GM12878 (cell line): ENCODE results near the gene RALGPS2. TPM values are rescaled to one million over a fixed set of nuclear protein-coding genes. Genes with fewer than 3 reads are reported as not detected.

ENCODE experiments used
- ATAC-seq: fragments of 200-7000 bp; cut with Tn5 transposase; 3 replicates; pipeline ENCODE4 v1.9.1; 2020; ENCODE audit warnings: mild to moderate bottlenecking, moderate library complexity
- BruUV-seq: library from RNA; stranded (reverse); fragments of 400-500 nt; replicated peaks from 2 replicates; lab custom pipeline; 2021; lab: Mats Ljungman, UMichigan
- CTCF ChIA-PET: fragments of 300-600 bp; sonication (Branson Sonifier 250); formaldehyde crosslinking; extraction: SDS; loops from one replicate; lab custom pipeline; 2021; ENCODE audit warnings: inconsistent platforms; lab: Yijun Ruan, JAX
- POLR2A ChIA-PET: fragments of 350-600 bp; formaldehyde crosslinking; extraction: SDS; loops from one replicate; lab custom pipeline; 2021; ENCODE audit warnings: inconsistent platforms; lab: Charles Lee
- RAD21 ChIA-PET: fragments of 300-600 bp; sonication (Branson Sonifier 250); formaldehyde crosslinking; loops from one replicate; lab custom pipeline; 2023; ENCODE audit warnings: antibody characterized with exemption; ENCODE audit not compliant: unreplicated experiment; lab: Charles Lee
- SMC1A ChIA-PET: fragments of 300-600 bp; sonication (Branson Sonifier 250); formaldehyde crosslinking; loops from one replicate; lab custom pipeline; 2023; ENCODE audit not compliant: unreplicated experiment, uncharacterized antibody; lab: Charles Lee
- DNase-seq: peaks from one replicate; pipeline ENCODE4 v3.0.0-alpha.2; 2011; ENCODE audit warnings: low read depth, low spot score
- FAIRE-seq: peaks from 3 replicates; lab custom pipeline; 2011; peaks lifted over from hg19 to GRCh38; lab: Jason Lieb, UNC
- H2AFZ ChIP-seq: 2 replicates; pipeline ENCODE4 v1.6.0; 2011; ENCODE audit warnings: low read depth, low read length, control low read depth; ENCODE audit not compliant: control insufficient read depth
- H3K27ac ChIP-seq: 2 replicates; pipeline ENCODE4 v1.5.1; 2011; ENCODE audit warnings: control low read depth; ENCODE audit not compliant: control insufficient read depth, insufficient read depth
- H3K27me3 ChIP-seq, 2 experiments: replicated peaks in 1 of 2; 2 replicates each; pipeline versions ENCODE4 v1.6.0 to v1.6.1; 2011; ENCODE audit warnings: low read length in 1 of 2; ENCODE audit not compliant: control insufficient read depth in 2 of 2, insufficient read depth in 2 of 2
- H3K36me3 ChIP-seq, 2 experiments: 2 replicates each; pipeline ENCODE4 v1.5.1; 2011; ENCODE audit warnings: low read length in 1 of 2; ENCODE audit not compliant: control insufficient read depth in 2 of 2, insufficient read depth in 2 of 2
- H3K4me1 ChIP-seq: 2 replicates; pipeline ENCODE4 v1.6.1; 2011; ENCODE audit warnings: mild to moderate bottlenecking, low read length, moderate library complexity, mixed read lengths; ENCODE audit not compliant: control insufficient read depth, insufficient read depth
- H3K4me2 ChIP-seq: 2 replicates; pipeline ENCODE4 v1.6.0; 2011; ENCODE audit warnings: control low read depth; ENCODE audit not compliant: control insufficient read depth, insufficient read depth
- H3K4me3 ChIP-seq: fragments of 200-600 bp; sonication (generic); 2 replicates; pipeline ENCODE4 v1.5.1; 2016
- H3K79me2 ChIP-seq: 2 replicates; pipeline ENCODE4 v1.6.0; 2011; ENCODE audit warnings: low read length; ENCODE audit not compliant: control insufficient read depth, insufficient read depth
- H3K9ac ChIP-seq: 2 replicates; pipeline ENCODE4 v1.8.0; 2011; ENCODE audit warnings: low read length, control low read depth, mixed read lengths; ENCODE audit not compliant: control insufficient read depth, insufficient read depth
- H3K9me3 ChIP-seq: replicated peaks from 3 replicates; pipeline ENCODE4 v1.5.1; 2011; ENCODE audit warnings: mild to moderate bottlenecking, low read length; ENCODE audit not compliant: control insufficient read depth, insufficient read depth
- H4K20me1 ChIP-seq: 2 replicates; pipeline ENCODE4 v1.6.0; 2011; ENCODE audit not compliant: control insufficient read depth, insufficient read depth
- ATF7 ChIP-seq: fragments of 450-650 bp; IDR thresholded peaks from 2 replicates; pipeline ENCODE4 v1.6.1; 2016; ENCODE audit warnings: low read depth, mild to moderate bottlenecking
- PBX3 ChIP-seq: IDR thresholded peaks from 2 replicates; pipeline ENCODE4 v1.6.1; 2011; ENCODE audit warnings: mild to moderate bottlenecking, low read depth, low read length, moderate library complexity; ENCODE audit not compliant: insufficient replicate concordance
- SIX5 ChIP-seq: IDR thresholded peaks from 2 replicates; pipeline ENCODE4 v1.6.1; 2011; ENCODE audit warnings: mild to moderate bottlenecking, low read depth, low read length, moderate library complexity; ENCODE audit not compliant: severe bottlenecking
- YY1 ChIP-seq: IDR thresholded peaks from 2 replicates; pipeline ENCODE4 v1.6.1; 2011; ENCODE audit warnings: low read depth, mild to moderate bottlenecking, low read length
- ZNF207 ChIP-seq: fragments of 450-650 bp; IDR thresholded peaks from 2 replicates; pipeline ENCODE4 v1.6.1; 2014; ENCODE audit warnings: antibody characterized with exemption, mild to moderate bottlenecking, borderline replicate concordance
- WGBS: methylation state at CpG from one replicate; pipeline ENCODE4 v1.1.6; 2016; ENCODE audit warnings: low lambda C conversion rate; ENCODE audit not compliant: insufficient replicate concordance, insufficient coverage; ENCODE audit errors: missing lambda C conversion rate; 5-methylcytosine and 5-hydroxymethylcytosine counted together
- in situ Hi-C: fragments of 300-500 bp; cut with MboI; formaldehyde crosslinking; loops from 9 replicates; pipeline ENCODE4 v1.14.3; 2018; ENCODE audit warnings: mixed read lengths
- intact Hi-C: fragments of 100-400 bp; cut with micrococcal nuclease; formaldehyde crosslinking; loops from one replicate; pipeline ENCODE4 v1.14.2; 2022; ENCODE audit not compliant: unreplicated experiment
- polyA plus RNA-seq, 11 experiments: library from polyadenylated mRNA; depleted of rRNA in 4 of 11; unstranded in 6 of 11; stranded (reverse) in 5 of 11; fragments of >200 nt; fragmentation: Nextera tagmentation in 4 of 11; fragmentation: Illumina TruSeq in 1 of 11; extraction: Ambion mirVana in 4 of 11; extraction: Trizol in 1 of 11; gene quantifications; 1 replicate in 1 of 11; 2 replicates in 10 of 11; pipeline versions ENCODE4 v1.2.1 to v1.2.3, GENCODE V29; 2011 to 2016; ENCODE audit warnings: inconsistent platforms in 2 of 11, missing spikeins in 2 of 11, low read depth in 1 of 11
- total RNA-seq, 4 experiments: library from RNA; depleted of rRNA in 3 of 4; stranded (reverse); fragments of >200 nt in 3 of 4; fragmentation: Illumina TruSeq in 1 of 4; extraction: Trizol in 1 of 4; gene quantifications; 2 replicates each; pipeline versions ENCODE4 v1.2.1 to v1.2.3, GENCODE V29; 2013 to 2021

RALGPS2 gene
- total and polyA plus RNA-seq, 10 of the 15 experiments (the other 5 are each of a cell fraction or from before 2014, with no cell fraction given), result 0.08 to 3.7 (median 0.50) TPM

- Histone ChIP-seq H2AFZ (no peak overlapping the region), H3K79me2 (no peaks in the 10 kb centered on the region), H3K9ac (no peak overlapping the region), H3K4me2 (peak overlapping the region; percentile 38; the same call in 1 of the 2 replicates), H3K4me1 (no peaks in the 10 kb centered on the region), H4K20me1 (no peaks in the 10 kb centered on the region), H3K9me3 (no peaks in the 10 kb centered on the region; the same call in 2 of the 3 replicates), H3K4me3 (0 out of 2 replicates have a peak overlapping the region, but pooled peaks have one; percentile 22), H3K27me3 (peaks cover 0 to 4% of the 10 kb centered on the region in 2 experiments; a peak in 2 of 4 replicates), H3K27ac (no peak overlapping the region), H3K36me3 (no peaks in the 10 kb centered on the region)
- FAIRE-seq (peak; percentile 59), DNase-seq (no peak), ATAC-seq (no peak)
- TF ChIP-seq PBX3, result no peak
- peak; percentile 68; the same call in 1 of the 2 replicates for TF ChIP-seq ATF7
- no peak for TF ChIP-seq YY1
- no peak for TF ChIP-seq SIX5
- no peak for TF ChIP-seq ZNF207
- ChIA-PET POLR2A (interaction anchor here (0.5 to 1.5 kb wide), 3 partner anchors 23 to 464 kb away, joined by 3 to 5 read pairs (median 5); no protein-coding TSS in a partner anchor), SMC1A (interaction anchor here (0.8 to 1.8 kb wide), 10 partner anchors 23 to 302 kb away, joined by 3 to 10 read pairs (median 5); no protein-coding TSS in a partner anchor), RAD21 (interaction anchor here (0.9 to 3.5 kb wide), 7 partner anchors 24 to 184 kb away, joined by 3 to 25 read pairs (median 7); no protein-coding TSS in a partner anchor), CTCF (interaction anchor here (0.5 to 2.4 kb wide), 8 partner anchors 26 to 275 kb away, joined by 3 to 16 read pairs (median 4); no protein-coding TSS in a partner anchor)
- BruUV-seq, result no TSS peak
- in situ Hi-C loops (no loop called here), intact Hi-C loops (loop anchor here (5.0 kb wide), 1 partner anchor 120 kb away; no protein-coding TSS in a partner anchor)
- 7% methylated on average over 11 of the region's 11 CpGs for WGBS
Observed at GRCh38 chr1:178727014-178727895, 2.2 kb downstream of the RALGPS2 start.
